Measurements from ENCODE around the gene AHDC1.
A peak's percentile ranks its signal among the peaks of the same experiment; 100 is the strongest.
"Not testable (repeated sequence)": the region's sequence is repeated elsewhere in the genome, so short reads cannot be mapped to it uniquely, and the experiment has no call there.

Gene AHDC1

GRCh38 chr1:27603681-27604578 is at the start of gene AHDC1:
AHDC1 (minus strand) TSS chr1:27604144; CDS start chr1:27552115, 52,029 bp downstream.
- DNase-seq, result peak; percentile 87

- DNase-seq, result no peak
These were observed 48.3 kb upstream of the AHDC1 start for GRCh38 chr1:27652111-27652864.

GRCh38 chr1:27650539-27651175 is 46.7 kb upstream of the AHDC1 start:
- no peak for DNase-seq

GRCh38 chr1:27650171-27650538 is 46.2 kb upstream of the AHDC1 start:
- DNase-seq, result no peak

- DNase-seq, result no peak
These were observed 45.3 kb upstream of the AHDC1 start for GRCh38 chr1:27649306-27649635.

- no peak for DNase-seq
These were observed 44.8 kb upstream of the AHDC1 start for GRCh38 chr1:27648602-27649305.

GRCh38 chr1:27647328-27647727 is 43.4 kb upstream of the AHDC1 start:
- DNase-seq, result no peak

GRCh38 chr1:27646676-27647075 is 42.7 kb upstream of the AHDC1 start:
- DNase-seq, result no peak

GRCh38 chr1:27645071-27645415 is 41.1 kb upstream of the AHDC1 start:
- no peak for DNase-seq

- no peak for DNase-seq
These were observed 40.6 kb upstream of the AHDC1 start for GRCh38 chr1:27644369-27645070.

GRCh38 chr1:27643600-27644368 is 39.8 kb upstream of the AHDC1 start:
- DNase-seq, result peak; percentile 77

GRCh38 chr1:27640514-27640913 is 36.6 kb upstream of the AHDC1 start:
- DNase-seq, result not testable (repeated sequence)

GRCh38 chr1:27638805-27639204 is 34.9 kb upstream of the AHDC1 start:
- no peak for DNase-seq

- no peak for DNase-seq
These were observed 34.2 kb upstream of the AHDC1 start for GRCh38 chr1:27638047-27638734.

- no peak for DNase-seq
These were observed 31.6 kb upstream of the AHDC1 start for GRCh38 chr1:27635396-27636142.

GRCh38 chr1:27634985-27635367 is 31.0 kb upstream of the AHDC1 start, which contains the start of gene FGR:
FGR (minus strand) TSS chr1:27635185; CDS start chr1:27623916, 11,269 bp downstream.
- DNase-seq, result no peak

GRCh38 chr1:27634177-27634984 is 30.4 kb upstream of the AHDC1 start:
- peak; percentile 37 for DNase-seq

- no peak for DNase-seq
These were observed 29.8 kb upstream of the AHDC1 start for GRCh38 chr1:27633640-27634176.

- DNase-seq, result no peak
These were observed 29.3 kb upstream of the AHDC1 start for GRCh38 chr1:27633298-27633610.
